Lung (tissue), 12 donors: ENCODE measurements around the gene MAPK8IP3. TPM values are rescaled to one million over a fixed set of nuclear protein-coding genes. Genes with fewer than 3 reads are reported as not detected.

Source experiments
- ATAC-seq: fragments of 200-7000 bp; cut with Tn5 transposase; one replicate; pipeline ENCODE4 v1.9.1; 2020; ENCODE audit warnings: moderate number of reproducible peaks; ENCODE audit not compliant: insufficient read depth, low FRiP score
- DNase-seq, 3 donors: peaks; one replicate each; pipeline ENCODE4 v3.0.0-alpha.2; 2013 to 2017
- H3K27ac ChIP-seq, 2 donors: one replicate each; pipeline ENCODE4 v1.5.1; 2013; ENCODE audit warnings: mild to moderate bottlenecking in 2 of 2, moderate library complexity in 2 of 2, control low read depth in 1 of 2, inconsistent platforms in 1 of 2, low read depth in 1 of 2, low read length in 1 of 2
- H3K27me3 ChIP-seq, 3 donors: one replicate each; pipeline ENCODE4 v1.5.1; 2013; ENCODE audit warnings: low read length in 2 of 3; ENCODE audit not compliant: control insufficient read depth in 3 of 3, insufficient read depth in 3 of 3
- H3K36me3 ChIP-seq, 4 donors: one replicate each; pipeline ENCODE4 v1.5.1; 2013; ENCODE audit warnings: low read length in 4 of 4, mild to moderate bottlenecking in 1 of 4, moderate library complexity in 1 of 4; ENCODE audit not compliant: control insufficient read depth in 4 of 4, insufficient read depth in 4 of 4
- H3K4me1 ChIP-seq, 5 donors: one replicate each; pipeline ENCODE4 v1.5.1; 2013; ENCODE audit warnings: low read length in 5 of 5, mild to moderate bottlenecking in 2 of 5, moderate library complexity in 1 of 5; ENCODE audit not compliant: control insufficient read depth in 5 of 5, insufficient read depth in 5 of 5
- H3K4me3 ChIP-seq: one replicate; pipeline ENCODE4 v1.5.1; 2013; ENCODE audit warnings: mild to moderate bottlenecking, control low read depth, moderate library complexity
- H3K9ac ChIP-seq, 2 donors: one replicate each; pipeline ENCODE4 v1.5.1; 2013; ENCODE audit warnings: low read length in 2 of 2, control low read depth in 1 of 2; ENCODE audit not compliant: insufficient read depth in 1 of 2
- H3K9me3 ChIP-seq, 4 donors: one replicate each; pipeline ENCODE4 v1.5.1; 2013; ENCODE audit warnings: low read length in 3 of 4, mild to moderate bottlenecking in 1 of 4, moderate library complexity in 1 of 4; ENCODE audit not compliant: control insufficient read depth in 4 of 4, insufficient read depth in 3 of 4
- CTCF ChIP-seq: IDR thresholded peaks from 2 replicates; pipeline ENCODE4 v1.5.1; 2012; ENCODE audit warnings: mild to moderate bottlenecking; ENCODE audit errors: control extremely low read depth, extremely low read depth
- WGBS, 2 donors: extraction: QIAGEN DNeasy Blood & Tissue Kit; methylation state at CpG; one replicate each; pipeline ENCODE4 v1.1.7; 2013; 5-methylcytosine and 5-hydroxymethylcytosine counted together
- polyA plus RNA-seq, 2 donors: library from polyadenylated mRNA; stranded (reverse); fragments of 200-250 nt; gene quantifications; one replicate each; pipeline ENCODE4 v1.2.1, GENCODE V29; 2013
- total RNA-seq, 2 donors: library from RNA; depleted of rRNA in 1 of 2; stranded (reverse); fragments of >200 nt in 1 of 2; gene quantifications; one replicate each; pipeline ENCODE4 v1.2.1, GENCODE V29; 2014 to 2021
- donor health status: control.
- donor health status: control.
- donor health status: Bipolar disorder and iron deficiency.
- donor health status: healthy.
- donor health status: DM: yes; HTN: yes; CAD: no.

Gene MAPK8IP3
- total and polyA plus RNA-seq, 4 donors = 40.3 to 76.7 (median 63.6) TPM

- no peak overlapping the region for H3K4me3 ChIP-seq
- ATAC-seq (no peak), DNase-seq (no peak)
- H3K9me3 ChIP-seq = no peaks in the 10 kb centered on the region
- 90 to 93% methylated on average over 13 of the region's 13 CpGs for WGBS, 2 donors
- H3K27ac ChIP-seq = no peak overlapping the region
- no peak for TF ChIP-seq CTCF
- peaks cover 4 to 41% (median 14%) of the 10 kb centered on the region in 4 donors for H3K36me3 ChIP-seq
- H3K9ac ChIP-seq = no peak overlapping the region
- peaks cover 0 to 28% (median 3%) of the 10 kb centered on the region in 5 donors for H3K4me1 ChIP-seq
- H3K27me3 ChIP-seq = no peaks in the 10 kb centered on the region
Observed at GRCh38 chr16:1776672-1776955, 70.6 kb downstream of the MAPK8IP3 start.

GRCh38 chr16:1776991-1777374 lies 71.0 kb downstream of the MAPK8IP3 start:
- 90 to 91% methylated on average over 22 of the region's 22 CpGs for WGBS, 2 donors
- no peak for TF ChIP-seq CTCF
- Histone ChIP-seq H3K4me3 (no peak overlapping the region), H3K36me3 (peaks cover 4 to 41% (median 14%) of the 10 kb centered on the region in 4 donors), H3K27me3 (no peaks in the 10 kb centered on the region), H3K9me3 (no peaks in the 10 kb centered on the region), H3K9ac (no peak overlapping the region), H3K4me1 (peaks cover 0 to 27% (median 3%) of the 10 kb centered on the region in 5 donors), H3K27ac (no peak overlapping the region)
- DNase-seq (no peak), ATAC-seq (no peak)

- TF ChIP-seq CTCF = no peak
- H3K27ac ChIP-seq = no peak overlapping the region
- H3K9ac ChIP-seq = no peak overlapping the region
- H3K4me1 ChIP-seq = peaks cover 0 to 22% (median 3%) of the 10 kb centered on the region in 5 donors
- DNase-seq (no peak), ATAC-seq (no peak)
- no peak overlapping the region for H3K4me3 ChIP-seq
- no peaks in the 10 kb centered on the region for H3K27me3 ChIP-seq
- peaks cover 4 to 41% (median 13%) of the 10 kb centered on the region in 4 donors for H3K36me3 ChIP-seq
- no peaks in the 10 kb centered on the region for H3K9me3 ChIP-seq
- 87% methylated on average over 32 to 36 of the region's 36 CpGs for WGBS, 2 donors
Observed at GRCh38 chr16:1777375-1778199, 71.6 kb downstream of the MAPK8IP3 start.
